ENCODE measurements around the gene TOM1L1. TPM values are rescaled to one million over a fixed set of nuclear protein-coding genes. Genes with fewer than 3 reads are reported as not detected.

Gene TOM1L1
- total and polyA plus RNA-seq, 7 donors: 23.0 to 61.7 (median 30.5) TPM

GRCh38 chr17:54906683-54907082, 6.0 kb downstream of the TOM1L1 start:
- intact Hi-C loops (cut with DNase I): no loop called here
- Histone ChIP-seq H3K27me3 (no peaks in the 10 kb centered on the region), H3K36me3 (peaks cover 0 to 13% (median under 1%) of the 10 kb centered on the region in 4 donors), H3K27ac (no peak overlapping the region), H3K9me3 (no peaks in the 10 kb centered on the region), H3K4me3 (no peak overlapping the region), H3K4me1 (peaks cover 0 to 7% (median under 1%) of the 10 kb centered on the region in 4 donors)
- no peak for DNase-seq
- no peak for TF ChIP-seq POLR2AphosphoS5 (IDR thresholded peaks at IDR 0.05)
- TF ChIP-seq CTCF (IDR thresholded peaks at IDR 0.05): no peak
- TF ChIP-seq EP300 (IDR thresholded peaks at IDR 0.05): no peak
- TF ChIP-seq POLR2A (IDR thresholded peaks at IDR 0.05): no peak
- WGBS, 2 donors: 59 to 77% methylated on average over 7 of the region's 7 CpGs

- Histone ChIP-seq H3K36me3 (peaks cover 0 to 19% (median 3%) of the 10 kb centered on the region in 4 donors), H3K27me3 (no peaks in the 10 kb centered on the region), H3K27ac (no peak overlapping the region), H3K9me3 (no peaks in the 10 kb centered on the region), H3K4me3 (no peak overlapping the region), H3K4me1 (peaks cover 0 to 5% (median 0%) of the 10 kb centered on the region in 4 donors)
- TF ChIP-seq POLR2A (IDR thresholded peaks at IDR 0.05): no peak
- no peak for TF ChIP-seq CTCF (IDR thresholded peaks at IDR 0.05)
- no peak for TF ChIP-seq EP300 (IDR thresholded peaks at IDR 0.05)
- TF ChIP-seq POLR2AphosphoS5 (IDR thresholded peaks at IDR 0.05): no peak
- WGBS, 2 donors: 69 to 88% methylated on average over 5 of the region's 5 CpGs
- no peak for DNase-seq
- intact Hi-C loops (cut with DNase I): no loop called here
Observed at GRCh38 chr17:54907376-54907775, 6.7 kb downstream of the TOM1L1 start.

GRCh38 chr17:54909766-54910165, 9.1 kb downstream of the TOM1L1 start:
- no peak for DNase-seq
- Histone ChIP-seq H3K4me3 (no peak overlapping the region), H3K9me3 (no peaks in the 10 kb centered on the region), H3K36me3 (peaks cover 0 to 37% (median 8%) of the 10 kb centered on the region in 4 donors), H3K27ac (no peak overlapping the region), H3K4me1 (no peaks in the 10 kb centered on the region), H3K27me3 (no peaks in the 10 kb centered on the region)
- no peak for TF ChIP-seq EP300 (IDR thresholded peaks at IDR 0.05)
- TF ChIP-seq POLR2AphosphoS5 (IDR thresholded peaks at IDR 0.05): no peak
- TF ChIP-seq CTCF (IDR thresholded peaks at IDR 0.05): no peak
- TF ChIP-seq POLR2A (IDR thresholded peaks at IDR 0.05): no peak
- intact Hi-C loops (cut with DNase I): no loop called here
- WGBS, 2 donors: 84 to 86% methylated on average over 2 of the region's 2 CpGs

GRCh38 chr17:54916721-54917120, 16.1 kb downstream of the TOM1L1 start:
- TF ChIP-seq POLR2A (IDR thresholded peaks at IDR 0.05) (no peak), CTCF (IDR thresholded peaks at IDR 0.05) (no peak), EP300 (IDR thresholded peaks at IDR 0.05) (no peak), POLR2AphosphoS5 (IDR thresholded peaks at IDR 0.05) (no peak)
- H3K27ac ChIP-seq: no peak overlapping the region
- H3K27me3 ChIP-seq: no peaks in the 10 kb centered on the region
- H3K4me3 ChIP-seq: no peak overlapping the region
- no peak for DNase-seq
- peaks cover 0 to 59% (median 24%) of the 10 kb centered on the region in 4 donors for H3K36me3 ChIP-seq
- 87 to 95% methylated on average over 2 of the region's 2 CpGs for WGBS, 2 donors
- peaks cover 0 to 4% (median 0%) of the 10 kb centered on the region in 4 donors for H3K9me3 ChIP-seq
- no peaks in the 10 kb centered on the region for H3K4me1 ChIP-seq
- intact Hi-C loops (cut with DNase I): no loop called here

GRCh38 chr17:54919425-54919824, 18.8 kb downstream of the TOM1L1 start:
- no peak overlapping the region for H3K27ac ChIP-seq
- intact Hi-C loops (cut with DNase I): no loop called here
- peaks cover 0 to 45% (median 18%) of the 10 kb centered on the region in 4 donors for H3K36me3 ChIP-seq
- peaks cover 0 to 4% (median 0%) of the 10 kb centered on the region in 4 donors for H3K9me3 ChIP-seq
- no peak for TF ChIP-seq CTCF (IDR thresholded peaks at IDR 0.05)
- no peak for TF ChIP-seq EP300 (IDR thresholded peaks at IDR 0.05)
- no peak for TF ChIP-seq POLR2A (IDR thresholded peaks at IDR 0.05)
- no peak for TF ChIP-seq POLR2AphosphoS5 (IDR thresholded peaks at IDR 0.05)
- H3K27me3 ChIP-seq: no peaks in the 10 kb centered on the region
- no peak for DNase-seq
- H3K4me3 ChIP-seq: no peak overlapping the region
- no peaks in the 10 kb centered on the region for H3K4me1 ChIP-seq

Measured in sigmoid colon (tissue), 7 donors.